GM18507 (cell line): ENCODE data around the gene HDAC4.

Experiments used
- DNase-seq: peaks from one replicate; pipeline ENCODE4 v3.0.0; 2011; ENCODE audit warnings: low read depth; ENCODE audit not compliant: insufficient read length; ENCODE audit errors: extremely low spot score
- FAIRE-seq: peaks from 2 replicates; lab custom pipeline; 2011; peaks lifted over from hg19 to GRCh38; lab: Jason Lieb, UNC

Gene HDAC4

GRCh38 chr2:239064253-239064652 is 336.6 kb downstream of the HDAC4 start:
- no peak for DNase-seq
- FAIRE-seq, result no peak

GRCh38 chr2:239062743-239063142 is 338.1 kb downstream of the HDAC4 start:
- FAIRE-seq, result no peak

GRCh38 chr2:239061824-239062570 is 338.8 kb downstream of the HDAC4 start:
- DNase-seq (no peak), FAIRE-seq (no peak)

More at GRCh38 chr2:239062743-239063142, 338.1 kb downstream of the HDAC4 start:
- DNase-seq, result no peak

GRCh38 chr2:239061121-239061666 is 339.6 kb downstream of the HDAC4 start:
- FAIRE-seq (no peak), DNase-seq (no peak)

GRCh38 chr2:239060676-239061075 is 340.1 kb downstream of the HDAC4 start:
- DNase-seq (no peak), FAIRE-seq (no peak)

GRCh38 chr2:239059854-239060253 is 341.0 kb downstream of the HDAC4 start:
- DNase-seq (no peak), FAIRE-seq (no peak)

- no peak for DNase-seq
- FAIRE-seq, result no peak
Measured at GRCh38 chr2:239058766-239059165, 342.1 kb downstream of the HDAC4 start.

GRCh38 chr2:239057533-239057932 is 343.3 kb downstream of the HDAC4 start:
- no peak for FAIRE-seq
- DNase-seq, result no peak

- FAIRE-seq, result no peak
Measured at GRCh38 chr2:239056611-239057010, 344.2 kb downstream of the HDAC4 start.

GRCh38 chr2:239055756-239056493 is 344.9 kb downstream of the HDAC4 start:
- DNase-seq (no peak), FAIRE-seq (no peak)

More at GRCh38 chr2:239056611-239057010, 344.2 kb downstream of the HDAC4 start:
- no peak for DNase-seq

GRCh38 chr2:239054921-239055320 is 345.9 kb downstream of the HDAC4 start:
- FAIRE-seq (no peak), DNase-seq (no peak)

GRCh38 chr2:239053801-239054503 is 346.9 kb downstream of the HDAC4 start:
- FAIRE-seq (no peak), DNase-seq (no peak)

- no peak for FAIRE-seq
- no peak for DNase-seq
Measured at GRCh38 chr2:239052798-239053665, 347.8 kb downstream of the HDAC4 start.

- FAIRE-seq, result no peak
- no peak for DNase-seq
Measured at GRCh38 chr2:239051891-239052445, 348.9 kb downstream of the HDAC4 start.

GRCh38 chr2:239050252-239050649 is 350.6 kb downstream of the HDAC4 start:
- no peak for FAIRE-seq

GRCh38 chr2:239049421-239050251 is 351.2 kb downstream of the HDAC4 start:
- DNase-seq, result no peak

More at GRCh38 chr2:239050252-239050649, 350.6 kb downstream of the HDAC4 start:
- DNase-seq, result no peak

GRCh38 chr2:239048736-239049135 is 352.1 kb downstream of the HDAC4 start:
- no peak for FAIRE-seq

More at GRCh38 chr2:239049421-239050251, 351.2 kb downstream of the HDAC4 start:
- FAIRE-seq, result no peak

GRCh38 chr2:239047861-239048260 is 353.0 kb downstream of the HDAC4 start:
- no peak for DNase-seq
- FAIRE-seq, result no peak

More at GRCh38 chr2:239048736-239049135, 352.1 kb downstream of the HDAC4 start:
- DNase-seq, result no peak
